Measurements from ENCODE around the gene PM20D2. TPM values are rescaled to one million over a fixed set of nuclear protein-coding genes. Genes with fewer than 3 reads are reported as not detected.

Gene PM20D2
- total RNA-seq, 3 donors from 2014 or later = 3.7 to 22.5 (median 21.3) TPM

DNA sequence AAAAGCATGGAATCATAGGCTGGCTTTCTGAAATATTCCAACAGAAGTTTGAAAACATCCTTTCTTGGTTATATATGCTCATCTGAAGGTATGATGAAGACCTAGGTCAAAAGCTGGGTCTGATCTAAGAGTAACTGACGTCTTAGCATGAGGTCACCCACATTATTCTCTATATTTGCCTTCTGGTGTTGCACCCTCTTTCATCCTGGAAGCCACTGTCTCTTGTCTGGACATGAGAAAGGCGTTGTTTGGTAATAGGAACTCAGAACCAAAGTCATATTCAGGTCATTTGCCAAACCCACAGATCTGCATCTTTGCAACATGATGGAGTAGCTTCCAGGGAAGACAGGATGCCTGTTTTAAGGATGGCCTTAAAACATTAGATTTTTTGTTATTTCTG is 53.7 kb downstream of the PM20D2 start:
- no peak overlapping the region for H3K27ac ChIP-seq
- no peak for DNase-seq (ENCODE audit: low spot score in 2 of 2)
- no peaks in the 10 kb centered on the region for H3K36me3 ChIP-seq
- peaks cover 7 to 18% of the 10 kb centered on the region in 2 donors for H3K9me3 ChIP-seq
- H3K4me1 ChIP-seq = no peaks in the 10 kb centered on the region
- H3K27me3 ChIP-seq = no peaks in the 10 kb centered on the region
- intact Hi-C loops (cut with DNase I; ENCODE audit: low total_unique reads) = no loop called here
- no peak for TF ChIP-seq CTCF (IDR thresholded peaks at IDR 0.05)
- H3K4me3 ChIP-seq = no peak overlapping the region

DNA sequence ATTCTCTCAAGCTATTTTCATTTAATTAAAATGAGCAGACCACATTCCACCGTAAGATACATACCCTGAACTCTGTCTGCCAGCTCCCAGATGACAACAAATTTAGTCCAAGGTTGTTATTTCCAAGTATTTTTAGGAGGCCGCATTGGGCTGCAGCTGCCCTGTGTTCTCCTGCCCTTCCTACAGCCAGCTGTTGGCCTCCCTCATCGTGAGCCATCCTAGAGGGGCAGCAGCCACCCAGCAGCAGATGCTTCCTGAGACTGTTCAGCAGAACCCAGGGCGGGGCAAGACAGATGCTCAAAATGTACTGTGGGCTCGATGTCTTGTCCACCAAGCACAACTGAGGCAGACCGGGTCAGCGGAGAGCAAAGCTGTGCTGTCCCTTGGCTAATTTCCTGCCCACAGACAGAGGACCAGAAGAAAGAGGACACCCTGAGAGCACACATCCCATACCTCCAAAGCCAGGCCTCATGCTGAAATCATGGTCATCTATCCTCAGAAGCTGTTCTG is 54.9 kb downstream of the PM20D2 start:
- no peaks in the 10 kb centered on the region for H3K4me1 ChIP-seq
- intact Hi-C loops (cut with DNase I; ENCODE audit: low total_unique reads) = no loop called here

GRCh38 chr6:89204096-89204495 is 58.2 kb downstream of the PM20D2 start:
- Histone ChIP-seq H3K4me3 (no peak overlapping the region), H3K27me3 (no peaks in the 10 kb centered on the region), H3K36me3 (no peaks in the 10 kb centered on the region), H3K27ac (no peak overlapping the region), H3K4me1 (no peaks in the 10 kb centered on the region), H3K9me3 (no peaks in the 10 kb centered on the region)
- no peak for DNase-seq (ENCODE audit: low spot score in 2 of 2)
- intact Hi-C loops (cut with DNase I; ENCODE audit: low total_unique reads) = no loop called here
- TF ChIP-seq POLR2AphosphoS5 (IDR thresholded peaks at IDR 0.05) = no peak
- no peak for TF ChIP-seq CTCF (IDR thresholded peaks at IDR 0.05)
- no peak for TF ChIP-seq POLR2A (IDR thresholded peaks at IDR 0.05)

More for the DNA sequence above, 54.9 kb downstream of the PM20D2 start:
- Histone ChIP-seq H3K27me3 (no peaks in the 10 kb centered on the region), H3K27ac (no peak overlapping the region), H3K36me3 (no peaks in the 10 kb centered on the region), H3K4me3 (no peak overlapping the region), H3K9me3 (peaks cover 0 to 6% of the 10 kb centered on the region in 2 donors)
- no peak for DNase-seq (ENCODE audit: low spot score in 2 of 2)
- TF ChIP-seq POLR2AphosphoS5 (IDR thresholded peaks at IDR 0.05) = no peak
- TF ChIP-seq CTCF (IDR thresholded peaks at IDR 0.05) = no peak
- TF ChIP-seq POLR2A (IDR thresholded peaks at IDR 0.05) = no peak

GRCh38 chr6:89205819-89206218 is 60.0 kb downstream of the PM20D2 start:
- Histone ChIP-seq H3K4me1 (no peaks in the 10 kb centered on the region), H3K27me3 (no peaks in the 10 kb centered on the region), H3K27ac (no peak overlapping the region), H3K36me3 (no peaks in the 10 kb centered on the region), H3K4me3 (no peak overlapping the region), H3K9me3 (no peaks in the 10 kb centered on the region)
- intact Hi-C loops (cut with DNase I; ENCODE audit: low total_unique reads) = no loop called here
- no peak for TF ChIP-seq POLR2A (IDR thresholded peaks at IDR 0.05)
- no peak for TF ChIP-seq CTCF (IDR thresholded peaks at IDR 0.05)
- TF ChIP-seq POLR2AphosphoS5 (IDR thresholded peaks at IDR 0.05) = no peak
- no peak for DNase-seq (ENCODE audit: low spot score in 2 of 2)

DNA sequence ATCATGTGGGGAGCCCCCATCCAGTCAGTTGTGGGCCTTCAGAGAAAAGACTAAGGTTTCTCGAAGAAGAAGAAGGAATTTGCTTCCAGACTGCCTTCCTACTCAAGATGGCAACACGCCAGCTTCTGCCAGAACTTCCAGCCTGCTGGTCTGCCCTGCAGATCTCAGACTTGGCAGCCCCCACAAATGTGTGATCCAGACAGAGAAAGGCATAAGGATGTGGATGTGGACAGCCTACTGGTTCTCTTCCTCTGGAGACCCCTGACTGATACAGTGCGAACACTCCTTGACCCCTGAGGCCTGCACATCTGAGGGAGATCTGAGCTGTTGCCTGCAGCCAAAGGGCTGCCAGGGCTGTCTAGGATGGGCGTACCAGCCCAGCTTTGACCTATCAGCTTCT is 62.7 kb downstream of the PM20D2 start:
- H3K27ac ChIP-seq = no peak overlapping the region
- no peaks in the 10 kb centered on the region for H3K9me3 ChIP-seq
- no peak for TF ChIP-seq CTCF (IDR thresholded peaks at IDR 0.05)
- no peak for TF ChIP-seq POLR2A (IDR thresholded peaks at IDR 0.05)
- no peak for TF ChIP-seq POLR2AphosphoS5 (IDR thresholded peaks at IDR 0.05)
- no peaks in the 10 kb centered on the region for H3K27me3 ChIP-seq
- H3K4me3 ChIP-seq = no peak overlapping the region
- DNase-seq (ENCODE audit: low spot score in 2 of 2) = no peak
- H3K4me1 ChIP-seq = no peaks in the 10 kb centered on the region
- intact Hi-C loops (cut with DNase I; ENCODE audit: low total_unique reads) = no loop called here
- no peaks in the 10 kb centered on the region for H3K36me3 ChIP-seq

Data from breast epithelium (tissue), 4 donors.